ENCODE results near the gene NEK11.

- TF ChIP-seq CTCF (IDR thresholded peaks at IDR 0.05; ENCODE audit: insufficient read depth, low read depth, low read length) (no peak), EZH2 (IDR thresholded peaks at IDR 0.05; ENCODE audit: insufficient read depth, low read length) (no peak)
These were observed 291.0 kb downstream of the NEK11 start for GRCh38 chr3:131317667-131318066.
